ENCODE data around the gene NTSR1. TPM values are rescaled to one million over a fixed set of nuclear protein-coding genes. Genes with fewer than 3 reads are reported as not detected.

NTSR1 gene
- total and polyA plus RNA-seq, 7 donors = 0.60 to 54.0 (median 8.8) TPM; not detected in 1

DNA sequence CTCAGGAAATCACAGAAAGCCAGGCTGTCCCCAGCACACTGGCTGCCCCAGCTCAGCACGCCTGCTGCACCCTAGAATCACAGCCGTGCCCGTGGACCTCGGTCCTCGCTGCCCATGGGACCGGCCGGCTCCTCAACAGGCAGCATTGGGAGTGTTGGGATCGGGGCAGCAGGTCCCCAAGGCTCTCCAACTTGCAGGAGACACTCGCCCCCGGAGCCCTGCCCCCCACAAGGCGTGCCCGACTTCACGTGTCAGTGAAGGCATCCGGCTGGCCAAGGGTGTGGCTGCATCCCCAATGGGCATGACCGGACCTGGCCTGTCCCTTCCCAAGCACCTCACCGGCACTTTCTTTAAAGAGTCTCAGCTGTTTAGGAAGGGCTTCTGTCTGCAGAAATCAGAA lies 3.0 kb upstream of the NTSR1 start:
- intact Hi-C loops (cut with DNase I) = no loop called here
- no peak for DNase-seq
- Histone ChIP-seq H3K9me3 (no peaks in the 10 kb centered on the region), H3K27me3 (peaks cover 7 to 29% (median 22%) of the 10 kb centered on the region in 3 donors), H3K4me3 (no peak overlapping the region), H3K4me1 (peaks cover 4 to 42% (median 38%) of the 10 kb centered on the region in 4 donors), H3K27ac (peak overlapping the region in 3 of 4 donors; percentile 59 to 82 (median 80)), H3K36me3 (no peaks in the 10 kb centered on the region)
- no peak for TF ChIP-seq POLR2AphosphoS5 (IDR thresholded peaks at IDR 0.05)
- TF ChIP-seq EP300 (IDR thresholded peaks at IDR 0.05) = no peak
- TF ChIP-seq, protein P1, sequence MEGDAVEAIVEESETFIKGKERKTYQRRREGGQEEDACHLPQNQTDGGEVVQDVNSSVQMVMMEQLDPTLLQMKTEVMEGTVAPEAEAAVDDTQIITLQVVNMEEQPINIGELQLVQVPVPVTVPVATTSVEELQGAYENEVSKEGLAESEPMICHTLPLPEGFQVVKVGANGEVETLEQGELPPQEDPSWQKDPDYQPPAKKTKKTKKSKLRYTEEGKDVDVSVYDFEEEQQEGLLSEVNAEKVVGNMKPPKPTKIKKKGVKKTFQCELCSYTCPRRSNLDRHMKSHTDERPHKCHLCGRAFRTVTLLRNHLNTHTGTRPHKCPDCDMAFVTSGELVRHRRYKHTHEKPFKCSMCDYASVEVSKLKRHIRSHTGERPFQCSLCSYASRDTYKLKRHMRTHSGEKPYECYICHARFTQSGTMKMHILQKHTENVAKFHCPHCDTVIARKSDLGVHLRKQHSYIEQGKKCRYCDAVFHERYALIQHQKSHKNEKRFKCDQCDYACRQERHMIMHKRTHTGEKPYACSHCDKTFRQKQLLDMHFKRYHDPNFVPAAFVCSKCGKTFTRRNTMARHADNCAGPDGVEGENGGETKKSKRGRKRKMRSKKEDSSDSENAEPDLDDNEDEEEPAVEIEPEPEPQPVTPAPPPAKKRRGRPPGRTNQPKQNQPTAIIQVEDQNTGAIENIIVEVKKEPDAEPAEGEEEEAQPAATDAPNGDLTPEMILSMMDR (IDR thresholded peaks at IDR 0.05) = no peak
- no peak for TF ChIP-seq POLR2A (IDR thresholded peaks at IDR 0.05)
- WGBS, 2 donors = 60 to 87% methylated on average over 16 of the region's 16 CpGs

DNA sequence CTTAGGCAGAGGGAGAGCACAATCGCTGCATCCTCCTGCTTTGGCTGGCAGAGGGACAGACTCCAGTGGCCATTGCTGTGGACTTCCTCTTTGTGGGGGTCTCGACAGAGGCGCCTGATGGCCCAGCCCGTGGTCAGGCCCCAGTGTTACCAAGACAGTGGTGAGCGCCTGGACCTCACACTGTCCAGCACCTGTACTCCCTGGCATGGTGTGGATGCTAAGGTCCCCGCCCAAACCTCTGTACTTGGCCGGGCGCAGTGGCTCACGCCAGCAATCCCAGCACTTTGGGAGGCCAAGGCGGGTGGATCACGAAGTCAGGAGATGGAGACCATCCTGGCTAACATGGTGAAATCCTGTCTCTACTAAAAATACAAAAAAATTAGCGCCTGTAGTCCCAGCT lies 2.3 kb upstream of the NTSR1 start:
- TF ChIP-seq, protein P1 (IDR thresholded peaks at IDR 0.05) = no peak
- TF ChIP-seq POLR2A (IDR thresholded peaks at IDR 0.05) = no peak
- no peak for TF ChIP-seq EP300 (IDR thresholded peaks at IDR 0.05)
- TF ChIP-seq POLR2AphosphoS5 (IDR thresholded peaks at IDR 0.05) = no peak
- Histone ChIP-seq H3K27me3 (peaks cover 7 to 32% (median 27%) of the 10 kb centered on the region in 3 donors), H3K4me1 (peaks cover 4 to 45% (median 42%) of the 10 kb centered on the region in 4 donors), H3K36me3 (no peaks in the 10 kb centered on the region), H3K9me3 (no peaks in the 10 kb centered on the region), H3K4me3 (no peak overlapping the region), H3K27ac (peak overlapping the region in 1 of 4 donors; percentile 31)
- DNase-seq = no peak
- WGBS, 2 donors = 83 to 85% methylated on average over 12 of the region's 12 CpGs
- intact Hi-C loops (cut with DNase I) = no loop called here

DNA sequence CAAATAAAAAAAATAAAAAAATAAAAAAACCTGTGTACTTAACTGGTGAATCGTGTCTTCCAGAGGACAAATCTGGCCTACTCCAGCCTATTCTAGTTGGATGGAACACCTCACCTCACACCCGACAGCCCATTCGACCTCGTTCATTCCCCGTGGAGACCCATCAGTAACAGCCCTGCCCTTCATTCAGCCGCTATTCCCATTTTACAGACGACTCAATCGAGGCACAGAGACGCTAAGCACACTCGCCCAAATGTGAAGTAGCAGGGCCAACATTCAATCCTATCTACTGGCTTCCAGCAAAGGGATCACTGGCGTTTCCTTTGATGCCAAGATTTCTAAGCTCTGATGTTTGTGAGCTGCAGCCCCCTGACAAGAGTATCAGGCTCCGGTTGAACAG lies 1.8 kb upstream of the NTSR1 start:
- Histone ChIP-seq H3K4me1 (peaks cover 4 to 50% (median 47%) of the 10 kb centered on the region in 4 donors), H3K27ac (peak overlapping the region in 1 of 4 donors; percentile 96), H3K36me3 (no peaks in the 10 kb centered on the region), H3K9me3 (no peaks in the 10 kb centered on the region), H3K4me3 (no peak overlapping the region), H3K27me3 (peaks cover 7 to 32% (median 27%) of the 10 kb centered on the region in 3 donors)
- no peak for DNase-seq
- intact Hi-C loops (cut with DNase I) = no loop called here
- 80 to 82% methylated on average over 12 of the region's 12 CpGs for WGBS, 2 donors
- no peak for TF ChIP-seq EP300 (IDR thresholded peaks at IDR 0.05)
- TF ChIP-seq, protein P1 (IDR thresholded peaks at IDR 0.05) = no peak
- no peak for TF ChIP-seq POLR2AphosphoS5 (IDR thresholded peaks at IDR 0.05)
- TF ChIP-seq POLR2A (IDR thresholded peaks at IDR 0.05) = no peak

DNA sequence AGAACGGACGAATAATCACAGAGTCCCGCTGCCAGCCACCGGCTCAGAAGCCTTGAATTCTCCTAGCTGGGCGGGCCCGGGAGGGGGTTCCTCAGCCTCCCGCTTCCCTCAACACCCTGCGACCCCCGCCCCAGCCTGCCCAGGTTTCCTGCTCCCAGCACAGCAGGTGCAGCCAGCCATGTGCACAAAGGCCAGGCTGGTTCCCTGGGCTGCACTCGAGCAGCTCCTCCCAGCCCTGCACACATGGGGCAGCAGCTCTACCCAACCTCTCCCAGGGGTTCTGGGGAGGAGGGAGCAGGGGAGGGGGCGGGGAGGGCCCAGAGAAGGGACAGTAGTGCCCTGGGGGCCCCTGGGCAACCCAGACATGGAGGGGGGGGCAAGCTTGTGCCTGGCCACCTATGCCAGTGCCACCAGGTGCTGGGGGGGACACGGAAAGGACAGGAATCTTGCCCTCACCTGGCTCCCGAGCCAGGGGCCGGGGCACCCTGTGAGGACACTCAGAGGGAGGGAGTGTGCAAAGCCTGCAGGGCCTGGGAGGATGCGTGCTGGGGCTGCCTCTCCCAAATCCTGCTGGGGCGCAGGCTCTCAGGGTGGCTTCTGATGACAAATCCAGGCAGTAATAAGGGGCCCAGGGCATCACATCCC lies 1.2 kb upstream of the NTSR1 start:
- no peak for DNase-seq
- peaks cover 7 to 32% (median 27%) of the 10 kb centered on the region in 3 donors for H3K27me3 ChIP-seq
- H3K4me3 ChIP-seq = no peak overlapping the region
- 56 to 57% methylated on average over 16 of the region's 16 CpGs for WGBS, 2 donors
- peaks cover 4 to 55% (median 53%) of the 10 kb centered on the region in 4 donors for H3K4me1 ChIP-seq
- TF ChIP-seq POLR2AphosphoS5 (IDR thresholded peaks at IDR 0.05) (no peak), EP300 (IDR thresholded peaks at IDR 0.05) (no peak), POLR2A (IDR thresholded peaks at IDR 0.05) (no peak)
- TF ChIP-seq, protein P1 (IDR thresholded peaks at IDR 0.05) = no peak
- H3K27ac ChIP-seq = peak overlapping the region in 2 of 4 donors; percentile 88 to 96
- H3K9me3 ChIP-seq = no peaks in the 10 kb centered on the region
- intact Hi-C loops (cut with DNase I) = no loop called here
- no peaks in the 10 kb centered on the region for H3K36me3 ChIP-seq

All from sigmoid colon (tissue), 7 donors.